CD4-positive, alpha-beta T cell (primary cell): ENCODE measurements around the gene ACBD6. TPM values are rescaled to one million over a fixed set of nuclear protein-coding genes. Genes with fewer than 3 reads are reported as not detected.

Source experiments
- ATAC-seq: fragments of 200-7000 bp; cut with Tn5 transposase; one replicate; pipeline ENCODE4 v1.10.0; 2022; ENCODE audit warnings: mild to moderate bottlenecking; ENCODE audit not compliant: poor library complexity
- CTCF ChIA-PET: fragments of 350-600 bp; sonication (Branson Sonifier 250); formaldehyde crosslinking; loops from one replicate; lab custom pipeline; 2021; ENCODE audit warnings: antibody characterized with exemption, inconsistent platforms; lab: Charles Lee
- POLR2A ChIA-PET: fragments of 350-600 bp; sonication (Branson Sonifier 250); formaldehyde crosslinking; loops from one replicate; lab custom pipeline; 2021; ENCODE audit warnings: antibody characterized with exemption, inconsistent platforms; lab: Charles Lee
- DNase-seq, 14 experiments: peaks; one replicate each; pipeline ENCODE4 v3.0.0-alpha.2; 2013 to 2020; ENCODE audit warnings: mixed read lengths in 2 of 14
- H3K27ac ChIP-seq, 2 donors: one replicate each; pipeline versions ENCODE4 v1.5.1 to v1.7.0; 2013; ENCODE audit warnings: low read length in 2 of 2, low read depth in 1 of 2, mild to moderate bottlenecking in 1 of 2
- H3K27me3 ChIP-seq, 2 experiments: 1 replicate in 1 of 2; 2 replicates in 1 of 2; pipeline versions ENCODE4 v1.6.1 to v1.7.0; 2013; ENCODE audit warnings: low read length in 2 of 2, control low read depth in 1 of 2, mild to moderate bottlenecking in 1 of 2, moderate library complexity in 1 of 2; ENCODE audit not compliant: insufficient read depth in 2 of 2, control insufficient read depth in 1 of 2
- H3K36me3 ChIP-seq: one replicate; pipeline ENCODE4 v1.6.1; 2013; ENCODE audit warnings: low read length, control low read depth; ENCODE audit not compliant: insufficient read depth
- H3K4me1 ChIP-seq: one replicate; pipeline ENCODE4 v1.6.1; 2013; ENCODE audit warnings: low read length, control low read depth; ENCODE audit not compliant: insufficient read depth
- H3K4me3 ChIP-seq: one replicate; pipeline ENCODE4 v1.5.1; 2013; ENCODE audit warnings: mild to moderate bottlenecking, low read length, moderate library complexity
- H3K9me3 ChIP-seq, 2 experiments: 1 replicate in 1 of 2; 2 replicates in 1 of 2; pipeline versions ENCODE4 v1.6.1 to v1.7.0; 2013; ENCODE audit warnings: low read length in 2 of 2, mild to moderate bottlenecking in 2 of 2, control low read depth in 1 of 2, moderate library complexity in 1 of 2; ENCODE audit not compliant: control insufficient read depth in 1 of 2, insufficient read depth in 1 of 2
- H3K27ac Mint-ChIP-seq: one replicate; pipeline ENCODE4 v1.8.0; 2020; ENCODE audit warnings: mixed read lengths
- H3K27me3 Mint-ChIP-seq: one replicate; pipeline ENCODE4 v1.8.0; 2021; ENCODE audit warnings: mixed read lengths
- H3K36me3 Mint-ChIP-seq: one replicate; pipeline ENCODE4 v1.8.0; 2021; ENCODE audit warnings: low read depth, mixed read lengths
- H3K4me1 Mint-ChIP-seq: one replicate; pipeline ENCODE4 v1.8.0; 2021; ENCODE audit warnings: low read depth, mixed read lengths
- H3K4me3 Mint-ChIP-seq: one replicate; pipeline ENCODE4 v1.8.0; 2020; ENCODE audit warnings: mild to moderate bottlenecking, mixed read lengths
- H3K9me3 Mint-ChIP-seq: one replicate; pipeline ENCODE4 v1.8.0; 2020; ENCODE audit warnings: mixed read lengths
- CTCF ChIP-seq: fragments of 200-600 bp; IDR thresholded peaks from one replicate; pipeline ENCODE4 v1.8.0; 2022; ENCODE audit warnings: antibody characterized with exemption, mild to moderate bottlenecking
- intact Hi-C, 2 experiments: fragments of 100-400 bp; cut with DNase I in 1 of 2; cut with micrococcal nuclease in 1 of 2; formaldehyde crosslinking; loops; one replicate each; pipeline versions ENCODE4 v1.15.1 to v1.9.0; 2023 to 2025; cut with DNase I, micrococcal nuclease
- total RNA-seq, 174 experiments: library from RNA in 2 of 174; stranded (reverse) in 2 of 174; gene quantifications; one replicate each; pipeline ENCODE4 v1.2.3 and lab custom pipeline; 2021 to 2026

The ACBD6 gene
- total RNA-seq, 2 experiments from 2014 or later: 28.2 to 28.8 TPM

GRCh38 chr1:180444522-180444921 lies 57.9 kb downstream of the ACBD6 start:
- TF ChIP-seq CTCF: no peak
- ChIA-PET POLR2A (no interaction called here), CTCF (interaction anchor here (0.9 kb wide), 1 partner anchor 545 kb away, joined by 3 read pairs; no protein-coding TSS in a partner anchor)
- H3K27ac Mint-ChIP-seq: no peak overlapping the region
- DNase-seq (no peak), ATAC-seq (no peak)
- no peaks in the 10 kb centered on the region for H3K4me1 ChIP-seq
- H3K4me3 Mint-ChIP-seq: no peak overlapping the region
- peaks cover 40% of the 10 kb centered on the region for H3K36me3 Mint-ChIP-seq
- no peaks in the 10 kb centered on the region for H3K27me3 Mint-ChIP-seq
- peaks cover 5% of the 10 kb centered on the region for H3K9me3 Mint-ChIP-seq
- H3K36me3 ChIP-seq: no peaks in the 10 kb centered on the region
- no peak overlapping the region for H3K4me3 ChIP-seq
- H3K4me1 Mint-ChIP-seq: peaks cover 5% of the 10 kb centered on the region
- no peaks in the 10 kb centered on the region for H3K27me3 ChIP-seq
- H3K27ac ChIP-seq: no peak overlapping the region
- intact Hi-C loops: no loop called here
- no peaks in the 10 kb centered on the region for H3K9me3 ChIP-seq

GRCh38 chr1:180440335-180440734 lies 62.0 kb downstream of the ACBD6 start:
- H3K36me3 ChIP-seq: peaks cover 5% of the 10 kb centered on the region
- CTCF ChIA-PET: no interaction called here
- no peak for TF ChIP-seq CTCF
- Mint-ChIP-seq H3K27ac (no peak overlapping the region), H3K9me3 (peaks cover 5% of the 10 kb centered on the region), H3K4me1 (peaks cover 5% of the 10 kb centered on the region), H3K36me3 (peaks cover 70% of the 10 kb centered on the region), H3K27me3 (no peaks in the 10 kb centered on the region), H3K4me3 (no peak overlapping the region)
- intact Hi-C loops: no loop called here
- H3K4me3 ChIP-seq: no peak overlapping the region
- POLR2A ChIA-PET: no interaction called here
- ATAC-seq: no peak
- DNase-seq: no peak
- H3K27me3 ChIP-seq: no peaks in the 10 kb centered on the region
- no peaks in the 10 kb centered on the region for H3K4me1 ChIP-seq
- no peaks in the 10 kb centered on the region for H3K9me3 ChIP-seq
- no peak overlapping the region for H3K27ac ChIP-seq

- no peak for ATAC-seq
- Histone ChIP-seq H3K4me3 (no peak overlapping the region), H3K27me3 (no peaks in the 10 kb centered on the region), H3K4me1 (no peaks in the 10 kb centered on the region), H3K36me3 (peaks cover 5% of the 10 kb centered on the region), H3K9me3 (no peaks in the 10 kb centered on the region), H3K27ac (no peak overlapping the region)
- peaks cover 73% of the 10 kb centered on the region for H3K36me3 Mint-ChIP-seq
- no peak overlapping the region for H3K27ac Mint-ChIP-seq
- no peak for TF ChIP-seq CTCF
- ChIA-PET CTCF (no interaction called here), POLR2A (interaction anchor here (0.6 kb wide), 1 partner anchor 578 kb away, joined by 4 read pairs; no protein-coding TSS in a partner anchor)
- H3K4me3 Mint-ChIP-seq: no peak overlapping the region
- H3K9me3 Mint-ChIP-seq: no peaks in the 10 kb centered on the region
- peaks cover 36% of the 10 kb centered on the region for H3K4me1 Mint-ChIP-seq
- intact Hi-C loops: no loop called here
- H3K27me3 Mint-ChIP-seq: no peaks in the 10 kb centered on the region
- DNase-seq: no peak
Measured at GRCh38 chr1:180435566-180435965, 66.8 kb downstream of the ACBD6 start.
